ENCODE results near the gene SIAH3.

GRCh38 chr13:45837111-45837510 lies 14.4 kb downstream of the SIAH3 start:
- TF ChIP-seq CTCF (IDR thresholded peaks at IDR 0.05; ENCODE audit: low read depth, low read length, missing input control) (no peak), YY1 (IDR thresholded peaks at IDR 0.05) (no peak), HNF4A (conservative IDR thresholded peaks at IDR 0.05) (no peak), SP1 (IDR thresholded peaks at IDR 0.05) (no peak), TAF1 (conservative IDR thresholded peaks at IDR 0.05) (no peak), ATF3 (IDR thresholded peaks at IDR 0.05) (no peak), REST (IDR thresholded peaks at IDR 0.05) (no peak)

All from liver (tissue), 3 donors.